GM11168 (cell line): ENCODE measurements around the gene FOXJ1.

ENCODE experiments used
- in situ Hi-C: fragments of 300-500 bp; cut with MboI; formaldehyde crosslinking; loops from one replicate; pipeline ENCODE4 v1.12.0; 2022; ENCODE audit warnings: low sequenced_read_pairs; ENCODE audit not compliant: unreplicated experiment

FOXJ1 gene

DNA sequence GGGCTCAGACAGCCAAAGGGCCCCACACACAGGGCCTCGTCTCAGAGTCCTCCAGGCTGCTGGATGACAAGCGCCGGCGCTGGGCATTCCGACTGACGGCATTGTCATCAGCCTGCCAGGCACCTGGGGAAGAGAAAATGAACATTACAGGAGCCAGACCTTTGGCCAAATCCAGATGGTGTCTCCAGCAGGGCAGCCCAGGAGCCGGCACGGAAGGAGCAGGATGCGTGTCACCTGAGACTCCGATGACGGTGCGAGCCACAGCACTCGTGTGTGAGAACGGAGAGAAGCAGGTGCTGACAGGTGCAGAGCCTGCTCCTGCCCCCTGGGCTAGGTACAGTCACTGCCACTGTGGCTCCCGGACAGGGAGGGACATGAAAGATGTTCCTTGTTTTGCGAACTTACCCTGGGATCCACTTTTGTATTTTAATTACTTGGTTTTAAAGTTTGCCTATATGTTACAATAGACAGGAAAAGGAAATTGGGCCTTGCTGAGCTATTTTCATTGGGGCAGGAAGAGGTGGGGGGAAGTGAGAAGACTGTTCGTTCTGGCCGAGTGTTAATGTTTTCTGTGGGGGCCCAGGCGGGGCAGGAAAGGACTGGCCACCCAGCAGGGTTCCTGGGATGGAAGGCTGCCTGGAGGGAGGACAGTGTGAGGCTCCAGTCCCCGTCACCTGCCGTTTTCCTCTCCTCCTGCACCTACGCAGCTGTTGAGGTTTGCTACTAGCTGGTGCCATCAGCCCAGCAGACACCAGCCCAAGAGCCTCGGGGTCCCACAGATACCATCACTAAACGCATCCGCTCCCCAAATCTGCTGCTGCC is 4.4 kb upstream of the FOXJ1 start:
- in situ Hi-C loops = no loop called here

DNA sequence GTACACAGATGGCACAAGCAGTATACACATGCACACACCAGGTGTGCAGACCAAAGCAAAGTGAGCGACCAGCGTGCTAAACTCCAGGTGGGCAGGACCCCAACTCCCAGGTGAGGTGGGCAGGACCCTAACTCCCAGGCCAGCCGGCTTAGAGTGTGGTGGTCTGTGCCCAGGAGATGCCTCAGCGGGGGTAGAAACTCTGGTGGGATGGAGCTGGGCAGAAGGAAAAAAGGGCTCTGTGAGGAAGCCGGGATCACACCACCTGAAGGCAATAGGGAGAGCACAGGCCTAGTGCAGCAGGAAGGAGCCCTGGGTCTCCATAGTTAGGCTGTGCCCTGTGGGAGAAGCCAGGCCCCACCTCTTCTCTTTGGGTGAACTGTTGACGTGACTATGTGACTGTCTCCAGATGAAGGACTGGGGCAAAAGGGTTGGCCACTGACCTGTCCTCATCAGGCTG is 1.6 kb upstream of the FOXJ1 start:
- in situ Hi-C loops = no loop called here

DNA sequence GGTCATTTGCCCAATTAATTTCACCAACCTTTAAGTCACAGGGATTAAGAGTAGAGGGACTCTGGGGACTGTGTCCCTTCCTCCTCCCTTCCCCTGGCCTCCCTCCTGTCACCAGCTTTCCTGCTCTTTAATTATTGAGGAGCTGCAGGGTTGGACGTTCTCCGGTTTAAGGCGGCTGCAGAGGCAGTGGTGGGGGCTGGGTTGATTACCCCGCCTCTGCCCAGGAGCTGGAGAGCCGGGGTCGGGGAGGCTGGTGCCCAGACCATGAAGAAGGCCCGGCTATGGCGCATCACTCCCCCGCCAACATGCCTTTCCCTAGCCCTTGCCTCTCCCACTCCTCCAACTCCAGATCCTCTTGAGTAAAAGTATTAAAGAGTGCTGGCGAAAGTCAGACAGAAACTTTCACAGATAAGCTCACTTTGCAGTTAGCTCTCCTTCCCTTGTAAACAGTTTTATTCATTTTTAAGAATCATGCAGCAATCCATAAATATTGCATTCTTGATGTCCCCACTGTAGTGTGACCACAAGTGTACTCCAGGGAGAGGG is 1.1 kb upstream of the FOXJ1 start:
- in situ Hi-C loops = no loop called here

DNA sequence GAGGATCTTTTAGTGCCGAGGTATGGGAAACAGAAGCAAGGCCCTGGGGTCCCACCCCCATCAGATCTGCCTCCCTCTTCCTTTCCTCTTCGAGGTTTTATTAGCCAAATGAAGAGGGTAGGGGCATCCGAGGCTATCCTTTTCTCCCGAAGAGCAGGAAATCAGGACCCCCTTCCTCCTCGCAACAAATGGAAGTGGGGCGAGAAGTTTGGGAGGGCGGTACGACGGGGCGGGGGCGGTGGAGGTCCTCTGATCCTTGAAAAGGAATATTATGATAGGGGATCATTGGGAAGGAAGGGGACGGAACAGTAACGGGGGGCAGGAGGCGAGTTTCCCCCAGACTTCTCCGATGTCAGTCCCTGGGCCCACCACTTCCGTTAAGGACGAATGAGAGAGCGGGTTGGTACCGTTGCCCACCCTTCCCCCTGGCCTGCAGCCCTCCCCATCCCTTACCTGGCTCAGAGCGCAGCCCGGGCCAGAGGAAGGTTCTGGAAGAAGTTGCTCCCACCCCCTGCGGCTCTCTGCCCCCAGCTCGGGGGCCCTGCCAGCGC is 309 bp downstream of the FOXJ1 start:
- in situ Hi-C loops = no loop called here

DNA sequence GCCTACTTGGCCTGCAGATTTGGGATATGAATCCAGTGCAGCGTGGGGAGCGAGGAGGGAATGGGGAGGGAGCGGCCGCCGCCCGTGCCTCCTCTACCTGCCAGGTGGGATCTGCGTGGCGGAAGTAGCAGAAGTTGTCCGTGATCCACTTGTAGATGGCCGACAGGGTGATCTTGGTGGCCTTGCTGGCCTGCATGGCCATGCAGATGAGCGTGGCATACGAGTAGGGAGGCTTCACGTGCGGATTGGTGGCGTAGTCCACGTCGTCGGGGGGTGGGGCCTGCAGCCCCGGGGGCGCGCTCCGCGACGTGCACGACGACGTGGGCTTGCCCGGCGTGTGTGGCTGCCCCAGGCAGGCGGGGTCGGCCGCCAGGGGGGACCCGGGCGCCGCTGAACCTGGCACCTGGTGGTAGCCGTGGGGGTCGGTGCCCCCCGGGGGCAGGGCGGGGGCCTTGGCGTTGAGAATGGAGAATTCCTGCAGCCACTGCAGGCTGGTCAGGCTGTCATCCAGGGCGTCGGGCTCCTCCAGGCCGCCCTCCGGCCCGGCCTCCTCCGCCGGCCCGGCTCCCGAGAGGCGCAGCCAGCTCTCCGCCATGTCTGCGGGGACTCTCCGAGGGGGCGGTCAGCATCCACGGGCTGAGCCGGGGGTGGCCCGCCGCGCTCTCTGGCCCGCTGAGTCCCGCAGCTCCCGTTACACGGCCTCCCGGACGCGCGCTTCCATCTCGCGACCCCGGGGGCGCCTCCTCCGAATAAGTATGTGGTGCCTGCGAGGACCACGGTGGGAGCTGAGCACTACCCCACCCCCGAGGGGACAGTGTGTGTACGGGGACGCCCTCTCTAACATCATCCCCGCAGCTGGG is 1.0 kb downstream of the FOXJ1 start:
- in situ Hi-C loops = no loop called here

DNA sequence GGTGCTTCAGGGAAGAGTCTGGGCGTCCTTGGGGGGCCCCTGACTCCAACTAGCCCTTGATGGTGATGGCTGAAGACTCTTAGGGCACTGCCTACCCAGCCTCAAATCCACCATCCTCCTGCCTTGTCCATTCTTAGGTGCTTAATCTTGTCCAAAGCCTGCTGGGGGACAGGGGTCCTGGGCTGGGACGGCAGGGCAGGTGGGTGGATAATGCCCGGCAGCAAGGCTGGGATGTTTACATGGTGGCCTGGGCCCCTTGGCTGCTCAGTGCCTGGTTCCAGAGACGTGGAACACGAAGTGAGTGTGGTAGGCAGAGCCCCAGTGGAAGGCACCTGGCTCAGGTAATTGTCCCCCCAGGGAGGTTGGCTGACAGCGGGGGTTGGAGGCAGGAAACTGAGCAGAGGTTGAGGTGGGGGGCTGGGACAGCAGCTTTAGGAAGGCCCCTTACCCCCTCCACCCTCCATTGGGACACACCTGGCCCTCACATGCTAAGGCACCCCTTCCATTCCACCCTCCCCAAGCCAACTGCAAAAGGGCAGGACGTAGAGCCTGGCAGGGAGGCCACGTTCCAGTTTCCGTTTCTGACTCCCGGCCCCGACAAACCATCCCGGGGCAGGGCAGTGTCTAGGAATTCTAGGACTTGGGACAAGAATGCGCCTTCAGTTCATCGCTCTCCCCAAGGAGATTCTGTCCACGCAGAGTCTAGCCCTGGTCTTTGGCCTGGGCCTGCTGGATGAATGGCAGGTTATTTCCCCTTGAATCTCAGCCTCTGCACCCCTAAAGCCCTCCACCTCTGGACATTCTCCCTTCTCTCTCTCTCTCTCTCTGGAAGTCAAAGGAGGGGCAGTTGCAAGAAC is 1.9 kb downstream of the FOXJ1 start:
- in situ Hi-C loops = no loop called here

DNA sequence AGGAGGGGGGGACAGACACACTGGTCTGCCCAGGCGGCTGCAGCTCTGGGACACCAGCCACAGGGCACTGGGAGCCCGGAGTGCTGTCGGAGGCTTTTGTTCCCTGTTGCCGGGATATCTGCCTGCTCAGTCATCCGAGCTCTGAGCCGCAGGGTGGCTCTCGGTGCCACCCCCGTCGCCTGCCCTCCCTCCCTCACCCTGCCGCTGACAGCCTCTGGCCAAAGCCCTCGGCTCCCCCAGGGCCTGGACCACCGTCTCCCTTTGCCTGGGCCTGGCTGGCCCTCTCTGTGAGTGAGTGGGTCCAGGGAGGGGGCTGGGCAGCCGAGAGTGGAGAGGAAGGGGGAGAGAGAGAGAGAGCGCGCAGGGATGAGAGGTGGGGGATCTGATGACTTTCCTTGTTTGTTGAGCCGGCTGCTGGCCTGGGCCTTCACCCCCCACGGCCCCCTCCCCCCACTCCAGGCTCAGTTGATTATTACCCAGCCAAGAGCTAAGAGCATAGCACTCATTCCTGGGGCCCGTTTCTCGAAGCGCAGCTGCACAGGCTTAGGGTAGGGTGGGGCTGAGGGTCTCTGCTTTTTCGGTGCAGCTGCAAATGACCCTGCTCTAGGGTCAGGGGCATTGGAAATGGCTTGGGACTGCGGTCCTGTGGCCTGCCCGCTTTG is 2.7 kb downstream of the FOXJ1 start:
- in situ Hi-C loops = no loop called here

DNA sequence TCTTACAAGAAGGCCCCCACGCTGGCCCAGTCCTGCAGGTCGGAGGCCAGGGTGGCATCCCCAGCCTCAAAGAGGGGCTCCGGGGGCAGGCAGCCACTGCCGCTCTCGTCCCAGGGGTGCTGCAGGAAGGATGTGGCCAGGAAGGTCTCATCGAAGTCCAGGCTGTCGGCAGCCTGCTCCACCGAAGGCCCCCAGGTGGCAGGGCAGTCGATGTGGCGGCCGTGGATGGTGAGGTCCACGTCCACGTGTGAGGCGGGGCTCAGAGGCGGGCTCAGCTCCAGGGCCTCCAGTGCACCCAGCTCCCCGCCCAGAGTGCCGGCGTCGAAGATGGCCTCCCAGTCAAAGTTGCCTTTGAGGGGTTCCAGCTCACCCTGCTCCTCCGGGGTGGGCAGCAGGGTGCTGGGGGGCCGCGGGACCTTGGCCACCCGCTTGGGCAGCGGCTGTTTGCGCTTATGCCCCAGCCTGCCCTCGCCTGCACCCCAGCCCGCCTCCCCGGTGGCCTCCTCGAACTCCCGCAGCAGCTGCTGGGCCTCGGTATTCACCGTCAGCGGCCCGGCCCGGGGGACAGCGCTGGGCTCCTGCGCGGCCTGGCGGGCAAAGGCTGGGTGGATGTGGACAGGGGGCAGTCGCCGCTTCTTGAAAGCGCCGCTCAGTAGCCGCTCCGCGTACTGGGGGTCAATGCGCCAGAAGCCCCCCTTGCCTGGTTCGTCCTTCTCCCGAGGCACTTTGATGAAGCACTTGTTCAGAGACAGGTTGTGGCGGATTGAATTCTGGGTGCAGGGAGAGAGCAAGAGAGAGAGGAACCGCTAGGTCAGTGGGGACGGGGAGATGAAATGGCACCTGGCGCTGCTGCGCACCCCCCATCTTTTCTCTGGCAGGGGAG is 3.5 kb downstream of the FOXJ1 start:
- in situ Hi-C loops = no loop called here

DNA sequence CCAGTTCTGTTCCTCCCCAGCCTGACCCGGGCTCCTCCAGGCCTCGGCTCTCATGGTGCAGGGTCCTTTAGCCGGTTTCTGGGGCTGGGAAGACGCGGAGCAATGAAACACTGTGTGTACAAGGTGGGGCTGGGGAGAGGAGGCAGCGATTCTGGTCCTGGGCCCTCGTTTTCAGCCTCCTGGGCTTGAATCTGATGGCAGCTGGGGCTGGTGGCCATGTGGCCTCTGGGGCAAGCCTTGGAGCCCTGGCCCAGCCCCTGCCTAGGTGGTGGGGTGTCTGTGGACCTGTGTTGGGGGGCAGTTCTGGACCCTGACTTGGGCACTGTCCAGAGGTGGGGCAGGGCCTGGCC is 4.1 kb downstream of the FOXJ1 start:
- in situ Hi-C loops = no loop called here

DNA sequence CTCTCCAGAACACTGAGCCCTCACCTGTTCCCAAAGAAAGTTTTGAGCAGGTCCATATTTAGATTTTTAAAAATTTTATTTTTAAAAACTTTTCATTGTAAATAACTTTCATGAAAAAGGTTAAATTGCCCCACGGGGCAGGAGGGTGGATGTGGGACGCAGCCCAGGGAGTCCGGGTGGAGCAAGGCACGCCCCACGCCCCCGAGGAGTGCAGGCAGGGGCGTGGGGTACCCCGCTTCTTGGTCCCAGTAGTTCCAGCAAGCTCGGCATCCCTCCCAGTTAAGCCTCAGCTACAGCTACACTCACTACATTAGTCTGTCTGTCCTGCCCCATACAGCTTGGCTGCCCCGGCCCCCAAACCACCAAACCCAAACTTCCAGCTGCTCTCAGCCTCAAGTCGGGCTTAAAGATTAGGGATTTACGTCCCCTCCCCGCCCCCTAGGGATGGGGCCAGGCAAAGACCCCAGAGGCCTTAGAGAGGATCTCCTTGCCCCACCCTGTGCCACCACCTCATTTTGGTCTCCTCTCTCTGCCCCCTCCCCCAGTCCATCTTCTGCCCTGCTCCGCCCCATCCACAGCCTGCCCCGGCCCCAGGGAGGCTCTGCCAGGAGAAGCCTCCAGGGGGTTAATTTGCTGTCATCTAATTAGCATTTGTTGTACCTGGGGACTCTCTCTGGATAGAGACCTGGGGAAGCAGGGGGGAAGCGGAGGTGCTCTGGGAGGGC is 4.6 kb downstream of the FOXJ1 start:
- in situ Hi-C loops = no loop called here

DNA sequence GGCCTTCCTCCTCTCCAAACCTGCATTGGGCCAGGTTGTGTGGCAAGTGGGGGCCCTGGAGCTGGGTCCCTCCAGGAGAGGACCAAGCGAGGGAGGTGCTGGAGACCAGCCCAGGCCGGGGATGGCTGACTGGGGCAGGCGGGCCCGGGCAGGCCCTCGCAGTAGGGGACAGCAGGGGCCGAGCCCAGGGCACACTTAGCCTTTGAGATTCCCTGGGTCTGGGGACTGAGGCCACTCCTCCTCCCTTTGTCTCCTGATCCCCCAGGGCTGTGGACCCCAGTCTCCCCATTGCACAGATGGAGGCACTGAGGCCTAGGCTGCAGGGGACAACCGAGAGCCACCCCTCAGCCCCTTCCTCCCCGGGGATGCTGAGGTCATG is 5.2 kb downstream of the FOXJ1 start:
- in situ Hi-C loops = no loop called here

DNA sequence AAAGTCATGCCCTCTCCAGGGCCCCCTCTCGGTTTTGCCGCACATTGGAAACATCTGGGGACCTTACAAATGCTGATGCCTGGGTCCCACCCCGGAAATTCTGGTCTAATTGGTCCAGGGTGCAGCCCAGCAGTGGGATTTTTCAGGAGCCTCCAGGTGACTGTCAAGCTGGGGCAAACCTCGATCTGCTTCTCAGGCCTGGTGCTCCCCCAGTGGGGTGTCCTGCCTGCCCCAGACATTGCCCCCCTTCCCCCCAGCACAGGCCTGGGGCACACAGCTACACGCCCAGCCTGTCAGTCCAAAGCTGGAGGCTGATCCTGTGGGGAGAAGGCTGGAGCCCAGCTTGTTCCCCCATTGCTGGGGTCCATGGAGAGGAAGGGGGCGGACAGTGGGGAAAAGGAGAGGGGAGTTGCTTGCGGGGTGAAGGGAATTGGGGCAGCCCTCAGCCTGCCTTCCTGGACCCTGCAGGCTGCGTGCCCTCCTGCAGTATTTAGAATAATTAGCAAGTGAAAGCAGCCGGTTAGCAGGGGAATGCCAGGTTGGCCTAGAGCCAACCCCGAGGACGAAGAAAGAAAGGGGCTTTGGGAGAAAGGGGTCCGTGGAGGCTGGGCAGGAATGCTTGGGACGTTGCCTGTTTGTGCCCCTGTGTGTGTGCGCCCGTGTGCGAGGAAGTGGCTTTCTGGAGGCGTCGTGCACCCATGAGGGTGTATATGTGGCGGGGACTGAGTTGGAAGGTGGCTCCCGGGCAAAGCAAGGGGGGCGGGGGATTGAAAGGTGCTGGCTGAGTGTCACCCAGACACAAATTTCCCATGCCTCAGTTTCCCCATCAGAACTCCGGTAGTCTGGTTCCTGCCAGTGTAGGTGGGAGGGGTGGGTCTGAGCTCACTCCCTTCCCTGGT is 5.9 kb downstream of the FOXJ1 start:
- in situ Hi-C loops = no loop called here

DNA sequence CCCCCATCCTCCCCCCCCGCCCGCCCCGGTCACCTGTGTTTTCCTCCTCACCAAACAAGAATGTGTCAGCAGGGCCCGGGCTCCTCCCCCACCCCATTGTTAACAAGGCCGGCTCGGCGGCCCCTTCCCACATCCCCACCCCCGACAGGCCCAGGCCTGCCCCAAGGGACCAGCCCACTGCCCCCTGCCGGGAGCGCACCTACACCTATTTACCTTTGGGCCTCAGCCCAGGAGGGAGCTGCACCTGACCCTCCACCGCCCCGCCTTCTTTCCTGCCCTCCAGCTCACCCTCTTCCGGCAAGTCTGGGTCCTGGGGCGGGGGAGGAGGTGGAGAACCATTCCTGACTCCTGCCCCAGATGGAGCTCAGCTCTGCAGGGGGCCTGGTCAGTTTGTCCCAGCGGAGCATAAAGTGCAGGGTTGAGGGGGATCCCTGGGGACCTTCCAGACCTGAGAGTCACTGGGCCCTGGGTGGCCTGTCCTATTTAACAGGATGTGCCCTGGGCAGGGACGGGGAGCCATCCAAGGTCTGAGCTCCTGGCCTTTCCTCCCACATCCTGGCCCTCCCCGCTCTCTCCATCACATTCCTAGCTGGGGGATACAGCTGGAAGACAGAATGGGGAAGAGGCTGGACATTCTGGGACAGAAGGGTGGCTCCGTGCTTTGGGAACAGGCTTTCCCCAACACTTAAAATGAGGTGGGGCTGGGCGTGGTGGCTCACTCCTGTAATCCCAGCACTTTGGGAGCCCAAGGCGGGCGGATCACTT is 8.3 kb downstream of the FOXJ1 start:
- in situ Hi-C loops = no loop called here

DNA sequence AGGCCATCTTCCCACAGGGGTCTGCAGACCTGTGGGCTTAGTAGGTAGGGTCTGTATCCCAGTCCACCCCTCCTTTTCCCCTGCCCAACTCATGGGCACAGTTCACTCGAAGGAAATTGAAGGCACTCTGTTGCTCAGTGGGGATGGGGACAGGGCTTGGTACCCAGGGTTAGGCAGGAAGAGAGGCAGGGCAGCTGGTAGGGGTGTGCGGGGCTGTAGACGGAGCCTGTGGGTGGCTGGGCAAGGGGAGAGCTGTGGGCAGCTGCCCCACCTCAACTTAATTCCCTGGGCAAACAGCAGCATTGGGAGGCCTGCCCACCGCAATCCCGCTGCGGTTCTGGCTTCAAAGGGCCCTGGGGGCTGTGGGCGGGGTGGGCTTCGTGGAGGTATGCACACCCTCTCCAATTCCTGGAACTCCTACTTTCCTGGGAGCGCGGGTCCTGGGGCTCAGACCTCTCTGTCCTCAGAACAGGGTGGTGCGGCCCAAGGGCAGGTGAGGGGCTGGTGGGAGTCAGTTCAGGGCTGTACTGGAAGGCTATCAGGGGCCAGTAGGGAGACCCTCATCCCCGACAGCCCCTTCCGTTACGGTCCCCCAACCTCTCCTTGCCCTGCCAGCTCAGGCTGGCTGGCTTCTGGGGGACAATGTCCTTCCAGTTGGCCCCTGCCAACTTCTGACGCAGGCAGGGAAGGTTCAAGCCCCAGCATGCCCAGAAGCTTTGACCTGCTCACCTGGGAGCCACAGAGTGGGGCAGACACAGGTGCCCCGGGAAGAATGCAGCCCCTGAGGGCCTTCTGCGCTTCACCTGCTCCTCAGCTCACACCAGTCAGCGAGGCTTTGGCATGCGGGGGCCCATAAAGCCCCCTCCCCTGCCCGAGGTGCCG is 9.1 kb downstream of the FOXJ1 start:
- in situ Hi-C loops = no loop called here

DNA sequence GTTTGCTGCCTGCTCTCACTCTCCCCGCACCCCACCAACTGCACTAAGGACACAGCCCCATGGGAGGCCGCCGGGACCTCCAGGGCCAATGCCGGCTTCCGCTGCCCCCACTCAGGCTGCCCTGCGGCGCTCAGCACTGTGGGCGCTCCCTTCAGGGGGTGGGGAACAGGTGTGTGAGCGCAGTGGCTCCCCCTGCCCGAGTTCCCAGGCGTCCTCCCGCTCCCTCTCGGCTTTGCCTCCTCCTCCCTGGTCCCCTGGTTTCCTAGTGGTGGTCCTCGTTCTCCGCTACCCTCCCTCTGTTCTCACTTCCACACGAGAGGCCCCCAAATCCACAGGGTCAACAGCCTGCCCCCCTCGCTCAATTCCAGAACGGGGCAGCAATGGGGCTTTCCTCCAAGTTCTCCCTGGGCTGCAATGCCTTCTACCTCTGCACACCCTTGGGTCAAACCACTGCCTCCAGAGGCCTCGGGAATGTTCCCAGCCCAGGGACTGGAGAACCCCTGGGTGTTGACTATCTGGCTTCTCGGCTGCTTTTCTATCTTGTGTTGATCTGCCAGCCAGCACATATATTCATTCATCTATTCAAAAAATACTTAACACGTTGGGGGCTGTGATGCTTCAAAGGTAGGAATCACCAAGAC is 9.9 kb downstream of the FOXJ1 start:
- in situ Hi-C loops = no loop called here
